GM06990 (cell line): ENCODE results near the gene PPP6R3.

Source experiments
- DNase-seq: peaks from one replicate; pipeline ENCODE4 v3.0.0-alpha.2; 2011; ENCODE audit not compliant: insufficient read length; ENCODE audit errors: extremely low read depth
- H3K27me3 ChIP-seq: replicated peaks from 2 replicates; pipeline ENCODE4 v1.6.0; 2011; ENCODE audit warnings: low read length; ENCODE audit not compliant: control insufficient read depth, insufficient read depth
- H3K36me3 ChIP-seq: 2 replicates; pipeline ENCODE4 v1.5.1; 2011; ENCODE audit warnings: low read length; ENCODE audit not compliant: control insufficient read depth, insufficient read depth
- H3K4me3 ChIP-seq: replicated peaks from 2 replicates; pipeline ENCODE4 v1.5.1; 2011; ENCODE audit warnings: low read depth, mild to moderate bottlenecking, control low read depth, low read length
- CTCF ChIP-seq: IDR thresholded peaks from 2 replicates; pipeline ENCODE4 v1.5.1; 2011; ENCODE audit warnings: low read length, control low read depth, mild to moderate bottlenecking, inconsistent platforms; ENCODE audit not compliant: insufficient read depth, poor library complexity, severe bottlenecking

PPP6R3 gene

GRCh38 chr11:68441466-68442230 lies 18.9 kb upstream of the PPP6R3 start:
- Histone ChIP-seq H3K27me3 (no peaks in the 10 kb centered on the region), H3K4me3 (no peak overlapping the region), H3K36me3 (peaks cover 6% of the 10 kb centered on the region)
- no peak for TF ChIP-seq CTCF
- no peak for DNase-seq

- Histone ChIP-seq H3K27me3 (no peaks in the 10 kb centered on the region), H3K4me3 (no peak overlapping the region), H3K36me3 (peaks cover 4% of the 10 kb centered on the region)
- no peak for TF ChIP-seq CTCF
- no peak for DNase-seq
These were observed 18.1 kb upstream of the PPP6R3 start for GRCh38 chr11:68442433-68442832.

- no peaks in the 10 kb centered on the region for H3K27me3 ChIP-seq
- TF ChIP-seq CTCF: no peak
- peaks cover 2% of the 10 kb centered on the region for H3K36me3 ChIP-seq
- no peak overlapping the region for H3K4me3 ChIP-seq
- DNase-seq: no peak
These were observed 16.0 kb upstream of the PPP6R3 start for GRCh38 chr11:68444566-68444965.

DNA sequence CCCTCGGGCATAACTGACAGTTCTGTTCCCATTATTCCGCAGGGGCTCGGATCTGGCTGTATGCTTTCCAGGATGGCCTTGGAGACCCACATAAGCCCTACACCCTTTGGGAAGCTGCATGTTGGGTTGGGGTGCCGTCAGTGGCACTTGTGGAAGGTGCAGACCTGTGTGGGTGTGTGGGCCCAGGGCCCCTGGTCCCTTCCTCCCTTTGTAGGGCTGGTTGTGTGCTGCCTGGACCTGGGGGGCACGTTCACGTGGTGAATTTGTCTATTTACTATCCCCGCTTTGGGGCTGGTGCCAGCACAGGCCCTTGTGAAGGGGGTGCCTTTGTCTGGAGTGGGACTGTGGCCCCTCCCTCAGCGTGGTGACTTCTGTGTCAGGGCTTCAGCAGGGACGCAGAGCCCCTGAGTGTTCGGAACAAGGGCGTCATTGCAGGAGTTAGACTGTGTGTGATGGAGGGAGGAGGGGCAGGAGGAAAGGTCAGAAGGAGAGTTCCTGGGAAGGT lies 15.0 kb upstream of the PPP6R3 start:
- no peak for TF ChIP-seq CTCF
- H3K27me3 ChIP-seq: no peaks in the 10 kb centered on the region
- peaks cover 2% of the 10 kb centered on the region for H3K36me3 ChIP-seq
- DNase-seq: no peak
- no peak overlapping the region for H3K4me3 ChIP-seq

DNA sequence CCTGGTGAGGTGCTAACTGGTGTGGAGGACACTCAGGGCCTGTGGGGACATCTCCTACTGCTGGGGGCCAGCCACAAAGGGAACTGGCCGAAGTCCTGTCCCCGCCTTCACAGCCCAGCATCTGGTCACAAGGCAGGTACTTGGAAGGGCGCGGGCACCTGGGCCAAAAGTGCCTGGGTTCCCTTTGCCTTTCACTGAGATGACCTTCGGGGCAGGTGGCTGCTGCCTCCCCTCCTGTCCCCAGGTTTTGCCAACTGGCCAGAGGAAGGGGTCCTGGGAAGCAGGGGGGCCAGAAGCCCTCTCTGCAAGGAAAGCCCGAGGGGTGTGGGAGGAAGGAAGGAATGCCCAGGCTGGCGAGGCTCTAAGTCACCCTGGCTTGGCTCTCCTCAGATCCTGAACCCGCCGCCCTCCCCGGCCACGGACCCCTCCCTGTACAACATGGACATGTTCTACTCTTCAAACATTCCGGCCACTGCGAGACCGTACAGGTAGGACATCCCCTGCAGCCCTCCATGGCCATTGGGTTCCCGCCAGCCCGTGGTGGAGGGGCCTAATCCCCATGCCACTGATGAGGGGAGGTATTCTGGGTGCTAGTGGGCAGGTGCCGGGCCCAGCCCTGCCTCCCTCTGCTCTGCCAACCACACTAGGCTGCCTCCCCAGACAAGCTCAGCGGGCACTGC lies 14.4 kb upstream of the PPP6R3 start:
- H3K36me3 ChIP-seq: peaks cover 2% of the 10 kb centered on the region
- no peak overlapping the region for H3K4me3 ChIP-seq
- H3K27me3 ChIP-seq: no peaks in the 10 kb centered on the region
- DNase-seq: no peak
- TF ChIP-seq CTCF: no peak
